Left lung (tissue), 10 donors: Measurements from ENCODE around the gene SLK. TPM values are rescaled to one million over a fixed set of nuclear protein-coding genes. Genes with fewer than 3 reads are reported as not detected.

ENCODE experiments used
- ATAC-seq: fragments of 200-7000 bp; cut with Tn5 transposase; one replicate; pipeline ENCODE4 v1.9.1; 2020; ENCODE audit warnings: moderate library complexity
- DNase-seq, 4 donors: peaks; one replicate each; pipeline ENCODE4 v3.0.0-alpha.2; 2013 to 2020
- H3K27ac ChIP-seq, 2 donors: fragments of 200-600 bp; sonication (generic) in 1 of 2; one replicate each; pipeline versions ENCODE4 v1.5.0 to v1.8.0; 2020 to 2021
- H3K27me3 ChIP-seq, 2 donors: fragments of 200-600 bp; sonication (generic) in 1 of 2; one replicate each; pipeline versions ENCODE4 v1.5.0 to v1.8.0; 2020 to 2021
- H3K36me3 ChIP-seq, 2 donors: fragments of 200-600 bp; sonication (generic) in 1 of 2; one replicate each; pipeline versions ENCODE4 v1.5.0 to v1.8.0; 2020 to 2021
- H3K4me1 ChIP-seq, 2 donors: fragments of 200-600 bp; one replicate each; pipeline ENCODE4 v1.8.0; 2021
- H3K4me3 ChIP-seq, 2 donors: fragments of 200-600 bp; sonication (generic) in 1 of 2; one replicate each; pipeline versions ENCODE4 v1.5.0 to v1.8.0; 2020 to 2021; ENCODE audit warnings: mild to moderate bottlenecking in 1 of 2
- H3K9me3 ChIP-seq, 2 donors: fragments of 200-600 bp; sonication (generic) in 1 of 2; one replicate each; pipeline versions ENCODE4 v1.5.0 to v1.8.0; 2020 to 2021
- intact Hi-C, 2 donors: fragments of 100-400 bp; cut with DNase I; formaldehyde crosslinking; loops; one replicate each; pipeline versions ENCODE4 v1.11.2 to v1.14.2; 2022
- polyA plus RNA-seq, 6 donors: library from polyadenylated mRNA; unstranded; fragments of 120-200 nt; gene quantifications; one replicate each; pipeline ENCODE4 v1.2.1, GENCODE V29; 2013; ENCODE audit not compliant: insufficient read length in 6 of 6
- total RNA-seq, 2 donors: library from RNA; stranded (reverse); fragmentation: NEBNext Ultra II Directional; extraction: Animal tissue kit (Norgen Biotek cat#: 25700); gene quantifications; one replicate each; pipeline ENCODE4 v1.2.1, GENCODE V29; 2021
- TF ChIP-seq, protein P1 (sequence below), 2 donors: fragments of 200-600 bp; sonication (generic) in 1 of 2; IDR thresholded peaks; one replicate each; pipeline versions ENCODE4 v1.5.0 to v1.8.0; 2021; ENCODE audit warnings: antibody characterized with exemption in 2 of 2
- donor health status: DM: no; HTN: yes; CAD: no.
- donor health status: DM: no; HTN: no; CAD: no.

Gene SLK
- total and polyA plus RNA-seq, 8 donors: 52.1 to 68.1 (median 63.2) TPM

DNA sequence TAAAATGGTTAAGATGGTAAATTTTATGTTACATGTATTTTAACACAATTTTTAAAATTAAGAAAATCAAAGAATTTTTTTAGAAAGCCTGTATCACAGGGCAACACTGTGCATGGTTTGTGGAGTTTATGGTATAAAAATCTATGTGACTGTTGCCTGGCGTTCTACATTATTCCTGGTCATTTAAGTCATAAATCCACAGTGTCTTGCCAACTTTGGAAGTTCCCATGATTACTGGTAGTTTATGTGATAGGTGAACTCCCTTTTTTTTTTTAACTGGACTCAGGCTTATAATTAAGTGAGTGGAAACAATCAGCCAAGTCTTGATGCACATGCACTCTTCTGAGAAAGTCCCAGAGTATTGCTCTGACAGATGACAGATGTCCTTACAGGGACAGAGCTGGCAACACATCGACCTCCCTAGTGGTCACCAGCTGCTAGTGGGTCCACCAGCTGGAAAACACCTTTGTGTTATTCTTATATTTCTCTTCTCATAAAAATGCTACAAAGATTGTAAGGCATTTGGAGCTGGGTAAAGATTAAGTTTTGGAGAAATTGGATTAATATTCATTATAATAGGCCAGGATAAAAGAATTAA, 40.1 kb upstream of the SLK start:
- no peaks in the 10 kb centered on the region for H3K36me3 ChIP-seq
- no peak for ATAC-seq
- no peak overlapping the region for H3K4me3 ChIP-seq
- peaks cover 0 to 3% of the 10 kb centered on the region in 2 donors for H3K4me1 ChIP-seq
- TF ChIP-seq, protein P1, sequence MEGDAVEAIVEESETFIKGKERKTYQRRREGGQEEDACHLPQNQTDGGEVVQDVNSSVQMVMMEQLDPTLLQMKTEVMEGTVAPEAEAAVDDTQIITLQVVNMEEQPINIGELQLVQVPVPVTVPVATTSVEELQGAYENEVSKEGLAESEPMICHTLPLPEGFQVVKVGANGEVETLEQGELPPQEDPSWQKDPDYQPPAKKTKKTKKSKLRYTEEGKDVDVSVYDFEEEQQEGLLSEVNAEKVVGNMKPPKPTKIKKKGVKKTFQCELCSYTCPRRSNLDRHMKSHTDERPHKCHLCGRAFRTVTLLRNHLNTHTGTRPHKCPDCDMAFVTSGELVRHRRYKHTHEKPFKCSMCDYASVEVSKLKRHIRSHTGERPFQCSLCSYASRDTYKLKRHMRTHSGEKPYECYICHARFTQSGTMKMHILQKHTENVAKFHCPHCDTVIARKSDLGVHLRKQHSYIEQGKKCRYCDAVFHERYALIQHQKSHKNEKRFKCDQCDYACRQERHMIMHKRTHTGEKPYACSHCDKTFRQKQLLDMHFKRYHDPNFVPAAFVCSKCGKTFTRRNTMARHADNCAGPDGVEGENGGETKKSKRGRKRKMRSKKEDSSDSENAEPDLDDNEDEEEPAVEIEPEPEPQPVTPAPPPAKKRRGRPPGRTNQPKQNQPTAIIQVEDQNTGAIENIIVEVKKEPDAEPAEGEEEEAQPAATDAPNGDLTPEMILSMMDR (IDR thresholded peaks at IDR 0.05): no peak
- H3K9me3 ChIP-seq: no peaks in the 10 kb centered on the region
- no peaks in the 10 kb centered on the region for H3K27me3 ChIP-seq
- H3K27ac ChIP-seq: no peak overlapping the region
- no peak for DNase-seq
- intact Hi-C loops: no loop called here

- TF ChIP-seq, protein P1 (IDR thresholded peaks at IDR 0.05): no peak
- Histone ChIP-seq H3K9me3 (no peaks in the 10 kb centered on the region), H3K27ac (no peak overlapping the region), H3K36me3 (no peaks in the 10 kb centered on the region), H3K4me3 (no peak overlapping the region), H3K4me1 (no peaks in the 10 kb centered on the region), H3K27me3 (no peaks in the 10 kb centered on the region)
- ATAC-seq (no peak), DNase-seq (no peak)
- intact Hi-C loops: no loop called here
Measured at GRCh38 chr10:103928784-103929183, 38.2 kb upstream of the SLK start.

DNA sequence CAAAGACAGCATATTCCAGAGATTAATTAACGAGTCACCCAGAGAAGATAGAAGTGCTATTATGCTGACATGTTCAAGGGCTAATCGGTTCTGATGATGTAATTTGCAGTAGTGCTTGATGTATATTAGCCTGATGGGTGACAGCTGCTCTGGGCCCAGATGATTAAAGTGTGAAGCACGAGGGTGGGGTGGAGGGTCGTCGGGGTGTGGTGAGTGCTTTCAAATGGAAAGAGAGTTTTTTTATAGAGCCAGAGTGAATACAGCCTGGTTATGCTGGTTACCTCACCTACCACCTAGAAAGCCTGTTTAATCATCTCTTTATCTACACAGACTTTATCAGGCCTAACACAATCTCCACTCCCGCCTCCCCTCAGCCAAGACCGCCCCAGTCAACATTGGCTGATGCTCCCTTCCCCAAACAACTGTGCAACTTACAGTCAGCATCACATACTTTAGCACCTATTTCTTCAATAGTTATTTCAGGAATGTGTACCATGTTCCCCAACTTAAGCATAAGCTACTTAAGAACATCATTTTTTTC, 37.5 kb upstream of the SLK start:
- ATAC-seq (no peak), DNase-seq (no peak)
- Histone ChIP-seq H3K4me3 (no peak overlapping the region), H3K36me3 (no peaks in the 10 kb centered on the region), H3K27me3 (no peaks in the 10 kb centered on the region), H3K9me3 (no peaks in the 10 kb centered on the region), H3K4me1 (no peaks in the 10 kb centered on the region), H3K27ac (no peak overlapping the region)
- intact Hi-C loops: no loop called here
- TF ChIP-seq, protein P1 (IDR thresholded peaks at IDR 0.05): no peak

DNA sequence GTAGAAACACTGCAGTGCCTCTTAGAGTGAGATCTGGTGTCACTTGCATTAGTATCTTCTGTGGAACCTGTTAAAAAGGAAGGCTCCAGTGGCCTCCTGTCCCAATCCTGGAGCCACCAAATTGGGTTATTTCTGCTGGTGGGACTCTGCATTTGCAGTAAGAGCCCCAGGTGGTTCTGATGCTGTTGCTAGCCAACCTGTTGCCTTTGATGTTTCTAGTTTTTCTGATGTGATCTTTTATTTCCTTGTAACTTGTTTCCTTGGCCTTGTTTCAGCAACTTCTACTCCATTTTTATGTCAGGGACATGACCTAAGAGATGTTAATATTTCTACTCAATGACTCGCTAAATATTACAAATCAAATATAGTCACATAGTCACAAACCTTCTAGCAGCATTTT, 36.5 kb upstream of the SLK start:
- Histone ChIP-seq H3K4me1 (no peaks in the 10 kb centered on the region), H3K36me3 (no peaks in the 10 kb centered on the region), H3K27ac (no peak overlapping the region), H3K27me3 (no peaks in the 10 kb centered on the region), H3K4me3 (no peak overlapping the region), H3K9me3 (no peaks in the 10 kb centered on the region)
- TF ChIP-seq, protein P1 (IDR thresholded peaks at IDR 0.05): no peak
- intact Hi-C loops: no loop called here
- ATAC-seq: no peak
- no peak for DNase-seq

DNA sequence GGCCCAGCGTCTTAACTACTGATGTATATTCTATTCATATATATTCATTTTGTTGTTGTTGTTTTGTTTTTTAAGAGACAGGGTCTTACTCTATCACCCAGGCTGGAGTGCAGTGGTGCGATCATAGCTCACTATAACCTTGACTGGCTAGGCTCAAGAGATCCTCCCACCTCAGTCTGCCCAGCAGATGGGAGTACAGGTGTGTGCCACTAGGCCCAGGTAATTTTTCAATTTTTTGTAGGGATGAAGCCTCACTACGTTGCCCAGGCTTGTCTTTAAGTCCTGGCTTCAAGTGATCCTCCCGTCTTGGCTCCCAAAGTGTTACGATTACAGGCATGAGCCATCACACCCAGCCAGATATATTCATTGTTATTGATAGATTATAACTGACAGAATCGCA, 36.1 kb upstream of the SLK start:
- H3K9me3 ChIP-seq: no peaks in the 10 kb centered on the region

More for the DNA sequence above, 36.1 kb upstream of the SLK start:
- DNase-seq (no peak), ATAC-seq (no peak)
- H3K27ac ChIP-seq: no peak overlapping the region
- intact Hi-C loops: no loop called here
- no peak overlapping the region for H3K4me3 ChIP-seq
- H3K4me1 ChIP-seq: no peaks in the 10 kb centered on the region
- H3K27me3 ChIP-seq: no peaks in the 10 kb centered on the region
- TF ChIP-seq, protein P1 (IDR thresholded peaks at IDR 0.05): no peak
- H3K36me3 ChIP-seq: no peaks in the 10 kb centered on the region
